Muscle layer of colon (tissue), 2 donors: ENCODE results near the gene OR6S1.

Experiments
- H3K27ac ChIP-seq: one replicate; pipeline ENCODE4 v1.7.0; 2013; ENCODE audit warnings: low read depth, mild to moderate bottlenecking, low read length, moderate library complexity
- H3K27me3 ChIP-seq, 2 donors: one replicate each; pipeline ENCODE4 v1.7.0; 2013; ENCODE audit warnings: low read length in 2 of 2, mild to moderate bottlenecking in 2 of 2; ENCODE audit not compliant: insufficient read depth in 2 of 2, control insufficient read depth in 1 of 2
- H3K36me3 ChIP-seq: one replicate; pipeline ENCODE4 v1.7.0; 2013; ENCODE audit warnings: mild to moderate bottlenecking, low read length; ENCODE audit not compliant: insufficient read depth
- H3K4me1 ChIP-seq: one replicate; pipeline ENCODE4 v1.7.0; 2013; ENCODE audit warnings: mild to moderate bottlenecking, low read length; ENCODE audit not compliant: insufficient read depth
- H3K4me3 ChIP-seq, 2 donors: one replicate each; pipeline ENCODE4 v1.7.0; 2013; ENCODE audit warnings: low read length in 2 of 2, low read depth in 1 of 2, mild to moderate bottlenecking in 1 of 2, moderate library complexity in 1 of 2
- H3K9ac ChIP-seq: one replicate; pipeline ENCODE4 v1.7.0; 2013; ENCODE audit warnings: low read length
- H3K9me3 ChIP-seq: one replicate; pipeline ENCODE4 v1.7.0; 2013; ENCODE audit warnings: mild to moderate bottlenecking, low read length
- donor health status: abdominal sarcoma.
- donor health status: Adenocarcinoma of cecum.

Gene OR6S1

DNA sequence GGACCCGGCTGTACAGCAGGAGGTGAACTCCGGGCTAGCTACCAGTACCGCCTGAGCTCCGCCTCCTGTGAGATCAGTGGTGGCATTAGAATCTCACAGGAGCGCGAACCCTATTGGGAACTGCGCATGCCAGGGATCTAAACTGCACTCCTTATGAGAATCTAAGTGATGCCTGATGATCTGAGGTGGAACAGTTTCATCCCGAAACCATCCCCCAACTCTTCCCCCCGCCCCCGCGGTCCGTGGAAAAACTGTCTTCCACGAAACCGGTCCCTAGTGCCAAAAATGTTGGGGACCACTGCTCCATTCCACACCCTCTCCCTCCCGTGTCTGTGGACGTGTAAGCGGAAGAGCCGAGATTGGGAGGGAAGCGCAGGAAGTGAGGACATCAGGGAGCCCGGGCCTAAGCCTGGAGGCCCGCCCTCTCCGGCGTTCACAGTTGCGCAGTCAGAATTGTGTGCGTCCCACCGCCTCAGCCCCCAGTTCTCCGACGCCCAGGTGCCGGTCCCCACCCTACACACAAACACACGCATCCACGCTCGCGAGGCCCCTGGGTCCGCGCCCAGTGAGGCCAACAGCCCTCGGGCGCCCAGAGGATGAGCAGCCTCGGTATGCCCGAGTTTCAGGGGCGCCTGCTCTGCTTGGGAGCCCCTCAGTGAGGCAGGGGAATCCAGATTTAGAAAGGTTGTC, 41.1 kb upstream of the OR6S1 start:
- no peaks in the 10 kb centered on the region for H3K9me3 ChIP-seq
- H3K4me1 ChIP-seq, result peaks cover 39% of the 10 kb centered on the region
- no peaks in the 10 kb centered on the region for H3K27me3 ChIP-seq
- H3K27ac ChIP-seq, result peak overlapping the region; percentile 99
- peak overlapping the region; percentile 97 for H3K9ac ChIP-seq
- no peaks in the 10 kb centered on the region for H3K36me3 ChIP-seq
- peak overlapping the region; percentile 87 to 88 for H3K4me3 ChIP-seq

GRCh38 chr14:20682127-20682434, 40.6 kb upstream of the OR6S1 start:
- Histone ChIP-seq H3K9ac (peak overlapping the region; percentile 97), H3K27ac (peak overlapping the region; percentile 99), H3K9me3 (no peaks in the 10 kb centered on the region), H3K27me3 (no peaks in the 10 kb centered on the region), H3K4me3 (peak overlapping the region; percentile 87 to 88), H3K4me1 (peaks cover 34% of the 10 kb centered on the region), H3K36me3 (no peaks in the 10 kb centered on the region)

DNA sequence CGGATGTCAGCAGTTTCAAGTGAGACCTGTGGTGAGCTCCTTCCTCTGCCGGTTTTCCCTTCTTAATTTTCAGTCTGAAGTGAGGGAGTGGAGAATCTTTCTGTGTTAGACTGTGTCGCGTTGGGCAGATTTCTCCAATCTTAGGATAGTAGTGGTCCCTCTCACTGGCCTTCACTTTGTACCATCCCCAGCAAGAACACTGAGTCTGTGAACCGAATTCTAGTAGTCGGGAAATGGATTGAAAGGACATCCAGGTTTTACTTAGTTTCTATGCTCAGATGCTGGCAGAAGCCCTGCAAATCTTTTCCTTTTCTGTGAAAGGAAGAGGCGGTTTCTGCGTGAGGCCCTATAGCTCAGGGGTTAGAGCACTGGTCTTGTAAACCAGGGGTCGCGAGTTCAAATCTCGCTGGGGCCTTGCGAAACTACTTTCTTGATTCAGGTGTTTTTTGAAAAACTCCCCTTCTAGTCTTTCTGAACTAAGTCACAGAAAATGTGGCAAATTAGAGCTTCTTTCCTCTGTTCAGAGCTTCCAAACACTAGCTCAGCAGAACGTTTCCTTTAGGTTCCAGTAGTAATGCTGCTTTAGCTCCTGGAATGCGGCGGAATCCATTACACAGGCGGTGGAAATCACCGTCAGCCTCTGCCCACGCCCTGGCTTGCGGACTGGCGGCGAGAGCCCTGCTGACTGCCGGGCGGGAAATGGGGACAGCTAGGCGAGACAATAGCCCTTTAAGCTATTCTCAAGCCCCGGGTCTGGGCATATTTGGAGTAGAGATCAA, 40.0 kb upstream of the OR6S1 start:
- no peaks in the 10 kb centered on the region for H3K9me3 ChIP-seq
- H3K36me3 ChIP-seq, result no peaks in the 10 kb centered on the region
- peak overlapping the region; percentile 99 for H3K27ac ChIP-seq
- H3K4me3 ChIP-seq, result peak overlapping the region; percentile 87 to 88
- peak overlapping the region; percentile 97 for H3K9ac ChIP-seq
- H3K4me1 ChIP-seq, result peaks cover 28% of the 10 kb centered on the region
- H3K27me3 ChIP-seq, result no peaks in the 10 kb centered on the region

- peak overlapping the region in 1 of 2 donors; percentile 88 for H3K4me3 ChIP-seq
- H3K27me3 ChIP-seq, result no peaks in the 10 kb centered on the region
- H3K9me3 ChIP-seq, result no peaks in the 10 kb centered on the region
- peak overlapping the region; percentile 97 for H3K9ac ChIP-seq
- no peaks in the 10 kb centered on the region for H3K36me3 ChIP-seq
- H3K4me1 ChIP-seq, result peaks cover 22% of the 10 kb centered on the region
- peak overlapping the region; percentile 99 for H3K27ac ChIP-seq
Observed at GRCh38 chr14:20680843-20681347, 39.4 kb upstream of the OR6S1 start.

DNA sequence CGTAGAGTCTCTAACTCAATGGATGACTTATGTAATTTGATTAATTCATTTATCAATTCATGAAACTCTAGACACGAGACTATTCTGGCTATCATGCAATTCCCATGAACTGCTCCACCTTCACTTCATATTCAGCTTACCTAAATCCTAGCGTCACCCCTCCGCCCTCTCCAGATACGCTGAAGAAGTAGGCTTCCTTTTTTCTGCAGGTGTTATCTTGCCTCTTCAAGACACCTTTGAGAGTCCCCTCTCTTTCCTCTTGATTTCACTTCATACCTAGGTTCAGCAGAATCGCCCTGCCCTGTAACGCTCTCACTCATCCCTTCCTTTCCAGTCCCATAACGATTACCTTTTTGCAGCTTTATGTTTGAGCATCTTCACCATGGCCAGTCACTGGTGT, 38.9 kb upstream of the OR6S1 start:
- H3K27me3 ChIP-seq, result no peaks in the 10 kb centered on the region
- H3K27ac ChIP-seq, result no peak overlapping the region
- no peaks in the 10 kb centered on the region for H3K9me3 ChIP-seq
- no peak overlapping the region for H3K4me3 ChIP-seq
- peaks cover 17% of the 10 kb centered on the region for H3K4me1 ChIP-seq
- no peaks in the 10 kb centered on the region for H3K36me3 ChIP-seq
- no peak overlapping the region for H3K9ac ChIP-seq

DNA sequence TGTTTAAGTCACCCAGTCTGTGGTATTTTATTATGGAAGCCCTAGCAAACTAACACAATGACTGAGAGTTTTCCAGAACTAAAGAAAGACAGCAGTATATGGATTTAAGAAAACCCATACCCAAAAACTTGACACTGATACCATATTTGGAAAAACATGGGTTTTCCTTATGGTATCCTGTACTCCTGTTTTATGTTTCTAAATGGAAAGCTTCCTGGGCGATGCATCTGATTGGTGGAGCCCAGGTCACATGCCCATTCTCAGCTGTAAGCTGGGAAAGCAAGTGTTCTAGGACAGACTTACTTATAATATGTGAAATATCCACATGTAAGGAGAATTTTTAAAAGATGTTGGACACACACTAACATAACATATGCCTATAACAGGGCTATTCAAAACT, 38.4 kb upstream of the OR6S1 start:
- no peaks in the 10 kb centered on the region for H3K36me3 ChIP-seq
- no peak overlapping the region for H3K27ac ChIP-seq
- no peaks in the 10 kb centered on the region for H3K27me3 ChIP-seq
- H3K4me3 ChIP-seq, result no peak overlapping the region
- peaks cover 12% of the 10 kb centered on the region for H3K4me1 ChIP-seq
- no peaks in the 10 kb centered on the region for H3K9me3 ChIP-seq
- no peak overlapping the region for H3K9ac ChIP-seq

DNA sequence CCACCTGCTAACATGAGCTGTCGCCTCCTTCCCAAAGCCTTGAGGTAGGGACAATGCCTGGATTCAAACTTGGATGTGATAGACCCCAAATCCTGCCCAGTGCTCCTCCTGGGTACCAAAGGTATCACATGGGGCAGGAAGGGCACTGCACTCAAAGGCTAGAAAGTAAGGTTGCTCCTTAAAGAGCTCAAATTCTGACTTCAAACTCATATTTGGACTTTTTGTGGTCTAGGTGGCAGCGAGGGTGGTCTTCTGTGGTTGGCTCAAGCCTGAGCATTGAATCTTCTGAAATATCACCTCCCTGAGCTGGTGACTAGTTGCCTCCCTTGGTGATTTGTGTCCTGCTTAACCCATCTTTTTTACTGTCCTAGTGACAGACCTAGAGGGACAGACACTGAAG, 34.6 kb upstream of the OR6S1 start:
- no peak overlapping the region for H3K9ac ChIP-seq
- H3K27ac ChIP-seq, result no peak overlapping the region
- H3K36me3 ChIP-seq, result no peaks in the 10 kb centered on the region
- H3K9me3 ChIP-seq, result no peaks in the 10 kb centered on the region
- no peaks in the 10 kb centered on the region for H3K27me3 ChIP-seq
- no peak overlapping the region for H3K4me3 ChIP-seq
- H3K4me1 ChIP-seq, result peaks cover 10% of the 10 kb centered on the region

DNA sequence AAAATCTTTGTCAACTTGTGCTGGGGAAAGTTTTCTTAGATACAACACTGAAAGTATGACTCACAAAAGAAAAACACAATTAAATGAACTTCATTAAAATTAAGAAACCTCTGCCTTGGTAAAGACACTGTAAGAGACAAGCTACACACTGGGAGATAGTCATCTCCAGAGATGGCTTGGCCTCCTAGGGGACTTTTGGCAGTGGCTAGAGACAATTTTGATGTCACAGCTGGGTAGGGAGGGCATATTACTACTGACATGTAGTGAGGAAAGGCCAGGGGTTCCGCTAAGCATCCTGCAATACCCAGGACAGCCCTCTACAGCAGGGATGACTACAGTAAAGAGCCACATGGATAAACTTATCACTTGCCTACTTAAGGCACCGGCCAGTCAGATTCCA, 34.2 kb upstream of the OR6S1 start:
- Histone ChIP-seq H3K27ac (no peak overlapping the region), H3K9ac (no peak overlapping the region), H3K9me3 (no peaks in the 10 kb centered on the region), H3K4me3 (no peak overlapping the region), H3K4me1 (peaks cover 6% of the 10 kb centered on the region), H3K27me3 (no peaks in the 10 kb centered on the region), H3K36me3 (no peaks in the 10 kb centered on the region)

DNA sequence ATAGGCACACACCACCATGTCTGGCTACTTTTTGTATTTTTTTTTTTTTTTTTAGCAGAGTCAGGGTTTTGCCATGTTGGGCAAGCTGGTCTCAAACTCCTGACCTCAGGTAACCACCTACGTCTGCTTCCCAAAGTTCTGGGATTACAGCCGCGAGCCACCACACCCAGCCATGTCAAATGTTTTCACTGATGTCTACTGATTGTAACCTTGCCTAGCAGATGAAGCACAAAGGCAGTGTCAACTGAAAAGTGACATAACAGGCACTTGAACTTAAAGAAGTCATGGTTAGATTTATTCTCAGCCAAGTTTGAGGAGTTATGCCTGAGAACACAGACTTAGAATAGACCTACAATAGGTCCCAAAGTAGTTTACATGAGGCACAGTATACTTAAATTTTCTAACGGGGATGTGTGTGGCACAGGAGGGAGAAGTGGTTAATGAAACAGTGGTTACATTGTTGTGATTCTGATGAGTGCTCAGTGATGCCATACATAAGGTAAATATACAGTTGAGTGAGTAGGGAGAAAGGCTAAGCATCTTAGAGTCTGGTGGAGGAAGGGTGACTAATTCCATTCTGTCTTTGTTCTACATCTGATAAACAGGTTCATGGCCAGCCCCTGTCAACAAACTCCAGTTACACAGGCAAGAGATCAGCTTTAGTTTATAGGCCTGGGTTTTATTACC, 30.2 kb upstream of the OR6S1 start:
- Histone ChIP-seq H3K9me3 (no peaks in the 10 kb centered on the region), H3K9ac (no peak overlapping the region), H3K36me3 (no peaks in the 10 kb centered on the region), H3K27me3 (no peaks in the 10 kb centered on the region), H3K27ac (no peak overlapping the region), H3K4me1 (no peaks in the 10 kb centered on the region), H3K4me3 (no peak overlapping the region)

- Histone ChIP-seq H3K27me3 (peaks cover 0 to 4% of the 10 kb centered on the region in 2 donors), H3K9ac (no peak overlapping the region), H3K4me1 (no peaks in the 10 kb centered on the region), H3K9me3 (no peaks in the 10 kb centered on the region), H3K4me3 (no peak overlapping the region), H3K27ac (no peak overlapping the region), H3K36me3 (no peaks in the 10 kb centered on the region)
Observed at GRCh38 chr14:20668969-20669368, 27.5 kb upstream of the OR6S1 start.

- H3K4me1 ChIP-seq, result no peaks in the 10 kb centered on the region
- no peak overlapping the region for H3K4me3 ChIP-seq
- no peak overlapping the region for H3K9ac ChIP-seq
- H3K36me3 ChIP-seq, result no peaks in the 10 kb centered on the region
- H3K9me3 ChIP-seq, result no peaks in the 10 kb centered on the region
- H3K27me3 ChIP-seq, result peaks cover 3 to 11% of the 10 kb centered on the region in 2 donors
- no peak overlapping the region for H3K27ac ChIP-seq
Observed at GRCh38 chr14:20667957-20668356, 26.5 kb upstream of the OR6S1 start.
